DOHH2 (cell line): ENCODE measurements around the gene MAP2K7.

Source experiments
- H3F3A ChIP-seq: fragments of 200-600 bp; sonication (generic), shearing (Covaris generic); 2 replicates; pipeline ENCODE4 v1.6.0; 2016; ENCODE audit warnings: antibody characterized with exemption, mild to moderate bottlenecking; ENCODE audit not compliant: control insufficient read depth, insufficient read depth
- H3K27ac ChIP-seq: fragments of 200-600 bp; sonication (generic); 2 replicates; pipeline ENCODE4 v1.5.1; 2014; ENCODE audit warnings: low read depth, mild to moderate bottlenecking, low read length, moderate library complexity
- H3K27me3 ChIP-seq: fragments of 200-600 bp; sonication (generic); 2 replicates; pipeline ENCODE4 v1.6.1; 2014; ENCODE audit warnings: mild to moderate bottlenecking, low read length, mixed read lengths; ENCODE audit not compliant: control insufficient read depth
- H3K36me3 ChIP-seq: fragments of 200-600 bp; sonication (generic); 2 replicates; pipeline ENCODE4 v1.6.1; 2014; ENCODE audit warnings: mild to moderate bottlenecking, low read length, moderate library complexity, mixed read lengths; ENCODE audit not compliant: control insufficient read depth
- H3K4me1 ChIP-seq: fragments of 200-600 bp; sonication (generic); 2 replicates; pipeline ENCODE4 v1.6.1; 2014; ENCODE audit warnings: mild to moderate bottlenecking, low read length, mixed read lengths; ENCODE audit not compliant: control insufficient read depth
- H3K4me2 ChIP-seq: fragments of 200-600 bp; sonication (generic); 2 replicates; pipeline ENCODE4 v1.6.0; 2014; ENCODE audit warnings: mild to moderate bottlenecking, low read length, moderate library complexity
- H3K4me3 ChIP-seq: fragments of 200-600 bp; sonication (generic); 2 replicates; pipeline ENCODE4 v1.5.1; 2014; ENCODE audit warnings: mild to moderate bottlenecking, low read length, mixed read lengths
- H3K79me2 ChIP-seq: fragments of 200-600 bp; sonication (generic); 2 replicates; pipeline ENCODE4 v1.6.1; 2014; ENCODE audit warnings: mild to moderate bottlenecking, low read length, mixed read lengths; ENCODE audit not compliant: control insufficient read depth
- H3K9me2 ChIP-seq: fragments of 200-600 bp; sonication (generic); replicated peaks from 2 replicates; pipeline ENCODE4 v1.6.1; 2014; ENCODE audit warnings: mild to moderate bottlenecking, low read length, mixed read lengths; ENCODE audit not compliant: control insufficient read depth
- H3K9me3 ChIP-seq: fragments of 200-600 bp; sonication (generic); 2 replicates; pipeline ENCODE4 v1.6.1; 2014; ENCODE audit warnings: antibody characterized with exemption, low read length, mixed read lengths; ENCODE audit not compliant: control insufficient read depth, insufficient read depth
- H4K20me1 ChIP-seq: fragments of 200-600 bp; sonication (generic); 2 replicates; pipeline ENCODE4 v1.6.0; 2014; ENCODE audit warnings: low read depth, mild to moderate bottlenecking, antibody characterized with exemption, low read length, moderate library complexity; ENCODE audit not compliant: control insufficient read depth, insufficient read depth
- EZH2phosphoT487 ChIP-seq: fragments of 200-600 bp; sonication (generic); IDR thresholded peaks from 2 replicates; pipeline ENCODE4 v1.6.1; 2017; ENCODE audit warnings: borderline replicate concordance, mild to moderate bottlenecking, antibody characterized with exemption, low read length, moderate library complexity, mixed read lengths
- TF ChIP-seq, protein P1 (sequence below): fragments of 200-600 bp; sonication (generic); IDR thresholded peaks from one replicate; pipeline ENCODE4 v1.5.1; 2014; ENCODE audit warnings: antibody characterized with exemption, mild to moderate bottlenecking, low read depth, low read length; ENCODE audit not compliant: poor library complexity, severe bottlenecking

The MAP2K7 gene

DNA sequence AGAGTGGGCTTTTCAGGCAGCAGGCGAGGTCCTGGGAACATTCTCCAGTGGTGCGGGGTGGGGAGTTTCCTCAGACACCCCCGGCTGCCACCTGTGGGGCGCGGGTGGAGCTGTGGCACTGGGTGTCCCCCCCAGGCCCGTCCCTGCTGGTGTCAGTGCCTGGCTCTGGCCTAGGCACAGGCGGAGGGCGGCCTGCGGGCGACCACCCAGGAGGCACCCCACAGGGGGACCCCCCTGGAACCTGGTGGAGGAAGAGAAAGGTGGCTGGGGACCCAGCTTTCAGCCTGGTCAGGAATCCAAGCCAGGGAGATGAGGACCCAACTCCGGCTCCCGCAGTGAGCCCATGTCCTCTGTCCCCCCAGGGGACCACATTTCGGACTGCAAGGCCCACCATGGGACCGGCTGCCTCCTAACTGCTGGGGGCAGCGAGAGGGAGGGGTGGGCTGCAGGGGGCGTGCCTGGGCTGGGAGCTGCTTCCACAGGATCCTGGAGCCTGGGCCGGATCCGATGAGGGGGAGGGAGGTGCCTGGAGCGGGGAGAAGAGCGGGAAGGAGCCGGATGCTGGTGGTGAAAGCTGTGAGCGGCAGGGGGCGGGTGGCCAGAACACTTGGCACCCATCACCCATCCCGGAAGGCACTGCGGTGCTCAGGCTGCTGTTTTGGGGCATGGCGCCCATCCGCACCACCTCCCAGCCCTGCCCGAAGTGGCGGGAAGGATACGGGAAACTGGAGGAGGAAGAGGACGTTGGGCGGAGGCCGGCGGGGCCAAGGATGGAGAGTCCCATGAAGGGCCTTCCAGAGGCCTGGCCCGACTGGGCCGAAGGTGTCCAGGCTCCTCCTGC, 27.8 kb downstream of the MAP2K7 start:
- no peaks in the 10 kb centered on the region for H3K79me2 ChIP-seq
- no peak overlapping the region for H3K27ac ChIP-seq
- no peak overlapping the region for H3K4me2 ChIP-seq
- peaks cover 70% of the 10 kb centered on the region for H3K36me3 ChIP-seq
- no peaks in the 10 kb centered on the region for H3K9me3 ChIP-seq
- H4K20me1 ChIP-seq, result 0 out of 2 replicates have a peak, but pooled peaks cover 5% of the 10 kb centered on the region
- TF ChIP-seq EZH2phosphoT487, result no peak
- TF ChIP-seq, protein P1, sequence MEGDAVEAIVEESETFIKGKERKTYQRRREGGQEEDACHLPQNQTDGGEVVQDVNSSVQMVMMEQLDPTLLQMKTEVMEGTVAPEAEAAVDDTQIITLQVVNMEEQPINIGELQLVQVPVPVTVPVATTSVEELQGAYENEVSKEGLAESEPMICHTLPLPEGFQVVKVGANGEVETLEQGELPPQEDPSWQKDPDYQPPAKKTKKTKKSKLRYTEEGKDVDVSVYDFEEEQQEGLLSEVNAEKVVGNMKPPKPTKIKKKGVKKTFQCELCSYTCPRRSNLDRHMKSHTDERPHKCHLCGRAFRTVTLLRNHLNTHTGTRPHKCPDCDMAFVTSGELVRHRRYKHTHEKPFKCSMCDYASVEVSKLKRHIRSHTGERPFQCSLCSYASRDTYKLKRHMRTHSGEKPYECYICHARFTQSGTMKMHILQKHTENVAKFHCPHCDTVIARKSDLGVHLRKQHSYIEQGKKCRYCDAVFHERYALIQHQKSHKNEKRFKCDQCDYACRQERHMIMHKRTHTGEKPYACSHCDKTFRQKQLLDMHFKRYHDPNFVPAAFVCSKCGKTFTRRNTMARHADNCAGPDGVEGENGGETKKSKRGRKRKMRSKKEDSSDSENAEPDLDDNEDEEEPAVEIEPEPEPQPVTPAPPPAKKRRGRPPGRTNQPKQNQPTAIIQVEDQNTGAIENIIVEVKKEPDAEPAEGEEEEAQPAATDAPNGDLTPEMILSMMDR, result no peak
- H3K27me3 ChIP-seq, result no peaks in the 10 kb centered on the region
- no peak overlapping the region for H3K4me3 ChIP-seq
- H3F3A ChIP-seq, result peaks cover 9% of the 10 kb centered on the region; the same call in 1 of the 2 replicates
- H3K4me1 ChIP-seq, result peaks cover 1% of the 10 kb centered on the region
- no peaks in the 10 kb centered on the region for H3K9me2 ChIP-seq

DNA sequence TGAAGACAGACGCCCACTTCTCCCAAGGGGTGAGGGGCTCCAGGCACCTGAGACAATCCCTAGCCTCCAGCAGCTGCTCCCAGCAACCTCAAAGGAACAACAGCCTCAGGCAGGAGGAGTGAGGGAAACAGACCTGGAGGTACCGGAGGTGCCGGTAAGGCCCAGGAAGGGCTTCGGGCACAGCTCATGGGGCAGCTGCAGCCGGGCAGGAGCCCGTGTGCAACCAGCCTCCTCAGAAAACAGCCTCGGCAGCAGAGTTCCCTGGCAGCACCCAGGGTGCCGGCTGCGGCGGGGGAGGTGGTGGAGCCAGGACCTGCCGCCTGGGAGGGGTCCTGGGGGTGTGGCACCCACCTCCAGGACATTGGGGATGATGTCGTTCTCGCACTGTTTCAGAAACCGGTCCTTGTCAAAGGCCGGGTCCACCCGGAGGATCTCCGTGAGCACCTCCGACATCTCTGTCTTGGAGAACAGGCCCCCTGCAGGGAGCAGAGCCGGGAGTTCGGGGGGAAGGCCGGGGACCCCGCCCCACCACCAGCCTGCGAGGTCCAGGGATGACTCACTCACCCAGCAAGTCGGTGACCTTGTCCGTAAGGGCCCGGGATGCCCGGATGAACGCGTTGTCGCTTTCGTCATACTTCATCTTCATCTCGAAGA, 28.7 kb downstream of the MAP2K7 start:
- TF ChIP-seq, protein P1, result no peak
- no peak for TF ChIP-seq EZH2phosphoT487
- no peak overlapping the region for H3K4me3 ChIP-seq
- peaks cover 6% of the 10 kb centered on the region; the same call in 1 of the 2 replicates for H3F3A ChIP-seq
- no peak overlapping the region for H3K27ac ChIP-seq
- peaks cover 74% of the 10 kb centered on the region for H3K36me3 ChIP-seq
- no peaks in the 10 kb centered on the region for H3K9me3 ChIP-seq
- H3K79me2 ChIP-seq, result 0 out of 2 replicates have a peak, but pooled peaks cover 2% of the 10 kb centered on the region
- no peaks in the 10 kb centered on the region for H3K27me3 ChIP-seq
- H3K4me1 ChIP-seq, result no peaks in the 10 kb centered on the region
- no peaks in the 10 kb centered on the region for H4K20me1 ChIP-seq
- H3K4me2 ChIP-seq, result no peak overlapping the region
- H3K9me2 ChIP-seq, result no peaks in the 10 kb centered on the region

DNA sequence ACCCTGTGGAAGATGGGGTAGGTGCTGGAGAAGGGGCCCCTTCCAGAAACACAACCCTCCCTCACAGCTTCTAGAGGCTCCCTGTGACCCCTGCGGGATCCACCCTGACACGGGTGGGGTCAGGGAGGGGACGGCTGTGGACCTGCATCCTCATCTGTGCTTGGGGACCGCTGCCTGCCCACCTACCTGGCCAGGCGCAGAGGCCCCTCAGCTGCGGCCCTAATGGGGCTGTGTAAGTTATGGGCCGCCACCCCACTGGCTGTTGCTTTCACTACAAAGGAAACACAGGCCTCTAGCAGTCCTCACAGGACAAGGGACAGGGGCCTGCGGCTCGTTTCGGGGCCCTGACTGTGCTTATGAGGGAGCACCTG, 29.2 kb downstream of the MAP2K7 start:
- H3K9me2 ChIP-seq, result no peaks in the 10 kb centered on the region
- no peaks in the 10 kb centered on the region for H3K27me3 ChIP-seq
- H3K4me1 ChIP-seq, result no peaks in the 10 kb centered on the region
- peaks cover 4% of the 10 kb centered on the region; the same call in 1 of the 2 replicates for H3K79me2 ChIP-seq
- H3K4me3 ChIP-seq, result no peak overlapping the region
- TF ChIP-seq EZH2phosphoT487, result no peak
- H3F3A ChIP-seq, result peaks cover 6% of the 10 kb centered on the region; the same call in 1 of the 2 replicates
- H3K4me2 ChIP-seq, result no peak overlapping the region
- no peaks in the 10 kb centered on the region for H3K9me3 ChIP-seq
- no peaks in the 10 kb centered on the region for H4K20me1 ChIP-seq
- H3K36me3 ChIP-seq, result peaks cover 78% of the 10 kb centered on the region
- no peak overlapping the region for H3K27ac ChIP-seq
